ENCODE data around the gene ACAP3.

DNA sequence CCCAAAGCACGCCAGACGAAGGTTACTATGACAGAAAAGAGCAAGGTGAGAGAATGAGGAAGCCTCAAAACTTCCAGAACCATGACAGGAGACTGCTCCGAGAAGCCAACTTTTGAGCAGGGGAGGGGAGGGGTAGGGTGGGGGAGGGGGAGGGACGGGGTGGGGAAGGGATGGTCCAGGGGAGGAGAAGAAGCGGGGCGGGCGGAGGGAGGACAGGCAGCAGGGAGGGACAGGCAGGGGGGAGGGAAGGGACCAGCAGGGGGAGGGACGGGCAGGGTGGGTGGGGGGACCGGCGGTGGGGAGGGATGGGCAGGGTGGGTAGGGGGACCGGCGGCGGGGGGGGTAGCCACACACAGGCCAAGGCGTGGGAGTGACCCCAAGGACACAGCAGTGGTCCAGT is 14.7 kb upstream of the ACAP3 start:
- TF ChIP-seq POLR2A (IDR thresholded peaks at IDR 0.05; ENCODE audit: low read depth, low read length) (no peak), EZH2 (IDR thresholded peaks at IDR 0.05; ENCODE audit: borderline replicate concordance, low read depth, low read length, severe bottlenecking) (no peak), FOS (IDR thresholded peaks at IDR 0.05; ENCODE audit: borderline replicate concordance, insufficient read depth, low read length) (no peak)
- TF ChIP-seq, protein P1, sequence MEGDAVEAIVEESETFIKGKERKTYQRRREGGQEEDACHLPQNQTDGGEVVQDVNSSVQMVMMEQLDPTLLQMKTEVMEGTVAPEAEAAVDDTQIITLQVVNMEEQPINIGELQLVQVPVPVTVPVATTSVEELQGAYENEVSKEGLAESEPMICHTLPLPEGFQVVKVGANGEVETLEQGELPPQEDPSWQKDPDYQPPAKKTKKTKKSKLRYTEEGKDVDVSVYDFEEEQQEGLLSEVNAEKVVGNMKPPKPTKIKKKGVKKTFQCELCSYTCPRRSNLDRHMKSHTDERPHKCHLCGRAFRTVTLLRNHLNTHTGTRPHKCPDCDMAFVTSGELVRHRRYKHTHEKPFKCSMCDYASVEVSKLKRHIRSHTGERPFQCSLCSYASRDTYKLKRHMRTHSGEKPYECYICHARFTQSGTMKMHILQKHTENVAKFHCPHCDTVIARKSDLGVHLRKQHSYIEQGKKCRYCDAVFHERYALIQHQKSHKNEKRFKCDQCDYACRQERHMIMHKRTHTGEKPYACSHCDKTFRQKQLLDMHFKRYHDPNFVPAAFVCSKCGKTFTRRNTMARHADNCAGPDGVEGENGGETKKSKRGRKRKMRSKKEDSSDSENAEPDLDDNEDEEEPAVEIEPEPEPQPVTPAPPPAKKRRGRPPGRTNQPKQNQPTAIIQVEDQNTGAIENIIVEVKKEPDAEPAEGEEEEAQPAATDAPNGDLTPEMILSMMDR (IDR thresholded peaks at IDR 0.05; ENCODE audit: extremely low read depth in 1 of 2, insufficient read depth in 1 of 2, low read depth in 1 of 2, low read length in 2 of 2) = no peak

Data from endothelial cell of umbilical vein (primary cell).